ENCODE data around the gene CACNA1S.

- TF ChIP-seq CTCF (conservative IDR thresholded peaks at IDR 0.05 in 1 of 2, IDR thresholded peaks at IDR 0.05 in 1 of 2; ENCODE audit: extremely low read depth in 1 of 2, insufficient read depth in 1 of 2, low read depth in 1 of 2, low read length in 2 of 2) = no peak
- no peak for TF ChIP-seq EZH2 (IDR thresholded peaks at IDR 0.05; ENCODE audit: borderline replicate concordance, low read length)
Measured at GRCh38 chr1:201125800-201126199, 13.6 kb upstream of the CACNA1S start.
